IMR-90 (cell line): ENCODE measurements around the gene ADGRD2. TPM values are rescaled to one million over a fixed set of nuclear protein-coding genes. Genes with fewer than 3 reads are reported as not detected.

Source experiments
- ATAC-seq: fragments of 200-7000 bp; cut with Tn5 transposase; 2 replicates; pipeline ENCODE4 v1.9.1; 2020; ENCODE audit warnings: low read depth, mild to moderate bottlenecking, moderate library complexity
- BruUV-seq: library from RNA; stranded (reverse); fragments of 400-500 nt; replicated peaks from 2 replicates; lab custom pipeline; 2021; lab: Mats Ljungman, UMichigan
- CTCF ChIA-PET: fragments of 300-600 bp; formaldehyde crosslinking; extraction: SDS; loops from one replicate; lab custom pipeline; 2021; ENCODE audit warnings: antibody characterized with exemption; lab: Yijun Ruan, JAX
- POLR2A ChIA-PET: fragments of 300-600 bp; sonication (Branson Sonifier 250); formaldehyde crosslinking; loops from one replicate; lab custom pipeline; 2022; ENCODE audit warnings: antibody characterized with exemption; ENCODE audit not compliant: unreplicated experiment; lab: Charles Lee
- DNase-seq: peaks from one replicate; pipeline ENCODE4 v3.0.0; 2013
- H2AFZ ChIP-seq: replicated peaks from 2 replicates; pipeline ENCODE3; 2013; ENCODE audit warnings: low read length, mild to moderate bottlenecking; ENCODE audit not compliant: poor library complexity
- H2AK5ac ChIP-seq: 2 replicates; pipeline ENCODE4 v1.6.1; 2013; ENCODE audit warnings: low read depth, low read length, inconsistent platforms
- H2AK9ac ChIP-seq: replicated peaks from 2 replicates; pipeline ENCODE3; 2013; ENCODE audit warnings: mild to moderate bottlenecking, low read depth, low read length, moderate library complexity; ENCODE audit not compliant: poor library complexity
- H2BK120ac ChIP-seq: 2 replicates; pipeline ENCODE4 v1.6.1; 2013; ENCODE audit warnings: low read depth, low read length, inconsistent platforms
- H2BK15ac ChIP-seq: 3 replicates; pipeline ENCODE4 v1.6.1; 2013; ENCODE audit warnings: low read depth, low read length, inconsistent platforms
- H2BK20ac ChIP-seq: 2 replicates; pipeline ENCODE4 v1.6.1; 2013; ENCODE audit warnings: low read depth, mild to moderate bottlenecking, inconsistent platforms, low read length, moderate library complexity
- H2BK5ac ChIP-seq: 2 replicates; pipeline ENCODE4 v1.6.1; 2013; ENCODE audit warnings: mild to moderate bottlenecking, low read depth, low read length, inconsistent platforms; ENCODE audit not compliant: poor library complexity, severe bottlenecking
- H3K14ac ChIP-seq: replicated peaks from 2 replicates; pipeline ENCODE4 v1.6.1; 2013; ENCODE audit warnings: low read depth, low read length, inconsistent platforms
- H3K18ac ChIP-seq: 2 replicates; pipeline ENCODE4 v1.6.1; 2013; ENCODE audit warnings: low read depth, low read length, control low read depth
- H3K23ac ChIP-seq: 2 replicates; pipeline ENCODE4 v1.6.1; 2013; ENCODE audit warnings: low read depth, low read length, inconsistent platforms
- H3K27ac ChIP-seq: 2 replicates; pipeline ENCODE4 v1.5.1; 2013; ENCODE audit warnings: mild to moderate bottlenecking, control low read depth, low read length; ENCODE audit not compliant: insufficient read depth
- H3K27me3 ChIP-seq: 2 replicates; pipeline ENCODE4 v1.6.1; 2013; ENCODE audit warnings: low read length; ENCODE audit not compliant: control insufficient read depth, insufficient read depth
- H3K36me3 ChIP-seq: 2 replicates; pipeline ENCODE4 v1.6.1; 2013; ENCODE audit warnings: low read length, mixed read lengths; ENCODE audit not compliant: control insufficient read depth, insufficient read depth
- H3K4ac ChIP-seq: 2 replicates; pipeline ENCODE4 v1.6.1; 2013; ENCODE audit warnings: low read depth, low read length, inconsistent platforms
- H3K4me1 ChIP-seq: 2 replicates; pipeline ENCODE4 v1.6.1; 2013; ENCODE audit warnings: low read length, mixed read lengths; ENCODE audit not compliant: control insufficient read depth, insufficient read depth
- H3K4me2 ChIP-seq: 2 replicates; pipeline ENCODE4 v1.6.1; 2013; ENCODE audit warnings: low read depth, mild to moderate bottlenecking, control low read depth, low read length, moderate library complexity
- H3K4me3 ChIP-seq: 2 replicates; pipeline ENCODE4 v1.5.1; 2013; ENCODE audit warnings: low read depth, mild to moderate bottlenecking, control low read depth, low read length, moderate library complexity; ENCODE audit not compliant: insufficient read depth
- H3K56ac ChIP-seq: 2 replicates; pipeline ENCODE4 v1.6.1; 2013; ENCODE audit warnings: low read length, inconsistent platforms; ENCODE audit not compliant: insufficient read depth; ENCODE audit errors: extremely low read depth
- H3K79me1 ChIP-seq, 2 experiments: 2 replicates each; pipeline ENCODE4 v1.6.1; 2013; ENCODE audit warnings: low read length in 2 of 2, inconsistent platforms in 1 of 2, low read depth in 1 of 2
- H3K9ac ChIP-seq: 2 replicates; pipeline ENCODE4 v1.6.1; 2013; ENCODE audit warnings: low read depth, low read length, control low read depth
- H3K9me1 ChIP-seq: 2 replicates; pipeline ENCODE4 v1.6.1; 2013; ENCODE audit warnings: low read length, inconsistent platforms; ENCODE audit not compliant: insufficient read depth
- H3K9me3 ChIP-seq: 2 replicates; pipeline ENCODE4 v1.6.1; 2013; ENCODE audit warnings: low read length; ENCODE audit not compliant: control insufficient read depth, insufficient read depth
- H4K20me1 ChIP-seq: 2 replicates; pipeline ENCODE4 v1.6.1; 2013; ENCODE audit warnings: low read length, inconsistent platforms; ENCODE audit not compliant: insufficient read depth
- H4K5ac ChIP-seq: 2 replicates; pipeline ENCODE4 v1.6.1; 2013; ENCODE audit warnings: mild to moderate bottlenecking, low read depth, low read length, control low read depth
- H4K8ac ChIP-seq, 2 experiments: 2 replicates each; pipeline ENCODE4 v1.6.1; 2013; ENCODE audit warnings: low read depth in 2 of 2, low read length in 2 of 2, control low read depth in 1 of 2, inconsistent platforms in 1 of 2
- H4K91ac ChIP-seq: 2 replicates; pipeline ENCODE4 v1.6.1; 2013; ENCODE audit warnings: low read depth, low read length, inconsistent platforms; ENCODE audit not compliant: insufficient read depth
- BHLHE40 ChIP-seq: fragments of 150-350 bp; IDR thresholded peaks from 2 replicates; pipeline ENCODE4 v1.6.1; 2016; ENCODE audit warnings: mild to moderate bottlenecking, low read depth, low read length
- CEBPB ChIP-seq: IDR thresholded peaks from 2 replicates; pipeline ENCODE4 v1.6.1; 2012; ENCODE audit warnings: low read depth, low read length, improper control_type of control experiment
- CHD1 ChIP-seq: IDR thresholded peaks from 2 replicates; pipeline ENCODE4 v1.6.1; 2012; ENCODE audit warnings: low read depth, low read length, improper control_type of control experiment
- CTCF ChIP-seq: conservative IDR thresholded peaks from 2 replicates; pipeline ENCODE4 v1.5.1; 2012; ENCODE audit warnings: mild to moderate bottlenecking, low read depth, low read length, improper control_type of control experiment
- ELK1 ChIP-seq: fragments of 150-350 bp; IDR thresholded peaks from 2 replicates; pipeline ENCODE4 v1.6.1; 2016; ENCODE audit warnings: low read depth, mild to moderate bottlenecking, low read length, moderate library complexity, borderline replicate concordance
- FOS ChIP-seq: fragments of 150-350 bp; IDR thresholded peaks from 2 replicates; pipeline ENCODE4 v1.6.1; 2016; ENCODE audit warnings: low read depth, low read length
- MAZ ChIP-seq: IDR thresholded peaks from 2 replicates; pipeline ENCODE4 v1.6.1; 2012; ENCODE audit warnings: low read depth, mild to moderate bottlenecking, low read length, improper control_type of control experiment, moderate library complexity, borderline replicate concordance
- MXI1 ChIP-seq: IDR thresholded peaks from 2 replicates; pipeline ENCODE4 v1.6.1; 2012; ENCODE audit warnings: low read depth, mild to moderate bottlenecking, low read length, moderate library complexity, borderline replicate concordance
- NFE2L2 ChIP-seq: fragments of 150-350 bp; IDR thresholded peaks from 2 replicates; pipeline ENCODE4 v1.6.1; 2016; ENCODE audit warnings: low read depth, mild to moderate bottlenecking, low read length
- POLR2A ChIP-seq: IDR thresholded peaks from 2 replicates; pipeline ENCODE4 v1.6.1; 2012; ENCODE audit warnings: mild to moderate bottlenecking, low read depth, low read length
- RCOR1 ChIP-seq: IDR thresholded peaks from 2 replicates; pipeline ENCODE4 v1.6.1; 2012; ENCODE audit warnings: mild to moderate bottlenecking, low read length, improper control_type of control experiment; ENCODE audit not compliant: insufficient replicate concordance
- RFX5 ChIP-seq: IDR thresholded peaks from 2 replicates; pipeline ENCODE4 v1.8.0; 2012; ENCODE audit warnings: low read depth, mild to moderate bottlenecking, low read length, moderate library complexity
- SMC3 ChIP-seq: fragments of 150-350 bp; IDR thresholded peaks from 2 replicates; pipeline ENCODE4 v1.6.1; 2016; ENCODE audit warnings: low read depth, mild to moderate bottlenecking, antibody characterized with exemption, low read length, moderate library complexity
- USF2 ChIP-seq: fragments of 150-350 bp; IDR thresholded peaks from 2 replicates; pipeline ENCODE4 v1.6.1; 2017; ENCODE audit warnings: mild to moderate bottlenecking, antibody characterized with exemption, low read length, low read depth
- WGBS, 2 experiments: methylation state at CpG; one replicate each; pipeline versions ENCODE4 v1.1.5 to v1.1.7; 2013; ENCODE audit warnings: missing lambda C conversion rate in 2 of 2; ENCODE audit not compliant: insufficient read length in 1 of 2; ENCODE audit errors: extremely low coverage in 2 of 2; 5-methylcytosine and 5-hydroxymethylcytosine counted together
- dilution Hi-C: fragments of 300-500 bp; cut with HindIII; formaldehyde crosslinking; loops from one replicate; pipeline ENCODE4 v1.14.3; 2018; ENCODE audit warnings: low sequenced_read_pairs; ENCODE audit not compliant: unreplicated experiment
- in situ Hi-C: fragments of 300-500 bp; cut with MboI; formaldehyde crosslinking; loops from 3 replicates; pipeline ENCODE4 v1.14.3; 2019; ENCODE audit warnings: low sequenced_read_pairs, inconsistent platforms, mixed read lengths
- intact Hi-C: fragments of 100-400 bp; cut with micrococcal nuclease; formaldehyde crosslinking; loops from 2 replicates; pipeline ENCODE4 v1.10.0; 2022
- polyA plus RNA-seq, 3 experiments: library from polyadenylated mRNA; depleted of rRNA; stranded (reverse); fragments of >200 nt; gene quantifications; 2 replicates each; pipeline ENCODE4 v1.2.3, GENCODE V29; 2012; ENCODE audit warnings: low replicate concordance in 1 of 3
- total RNA-seq: library from RNA; depleted of rRNA; stranded (reverse); fragments of >200 nt; gene quantifications from 2 replicates; pipeline ENCODE4 v1.2.3, GENCODE V29; 2012

Gene ADGRD2
- total and polyA plus RNA-seq, 2 of the 4 experiments (the other 2 are of a cell fraction), result not detected

- DNase-seq (no peak), ATAC-seq (no peak)
- dilution Hi-C loops, result no loop called here
- Histone ChIP-seq H3K79me1 (no peaks in the 10 kb centered on the region), H2AFZ (peak overlapping the region; percentile 27), H2AK5ac (no peak overlapping the region), H3K9me1 (no peaks in the 10 kb centered on the region), H3K9ac (no peak overlapping the region), H3K14ac (no peak overlapping the region), H3K4me2 (no peak overlapping the region), H2BK15ac (no peak overlapping the region), H3K23ac (no peak overlapping the region), H3K27me3 (peaks cover 49% of the 10 kb centered on the region), H4K20me1 (no peaks in the 10 kb centered on the region), H4K91ac (no peak overlapping the region), H3K18ac (no peak overlapping the region), H3K4me1 (no peaks in the 10 kb centered on the region; the same call in 1 of the 2 replicates), H3K27ac (no peak overlapping the region), H3K4ac (no peak overlapping the region), H2BK5ac (no peak overlapping the region), H2BK120ac (no peak overlapping the region), H3K36me3 (no peaks in the 10 kb centered on the region), H4K8ac (no peak overlapping the region), H2AK9ac (no peak overlapping the region), H3K4me3 (no peak overlapping the region), H3K9me3 (no peaks in the 10 kb centered on the region), H4K5ac (no peak overlapping the region), H2BK20ac (no peak overlapping the region), H3K56ac (no peak overlapping the region)
- ChIA-PET CTCF (no interaction called here), POLR2A (no interaction called here)
- BruUV-seq, result no TSS peak
- WGBS, 2 experiments, result 77 to 92% methylated on average over 1 to 3 of the region's 23 CpGs
- no peak for TF ChIP-seq CHD1
- no peak for TF ChIP-seq ELK1
- TF ChIP-seq RCOR1, result no peak
- TF ChIP-seq POLR2A, result no peak
- TF ChIP-seq NFE2L2, result no peak
- TF ChIP-seq USF2, result no peak
- TF ChIP-seq FOS, result no peak
- no peak for TF ChIP-seq SMC3
- TF ChIP-seq CEBPB, result no peak
- TF ChIP-seq CTCF, result no peak
- TF ChIP-seq RFX5, result no peak
- no peak for TF ChIP-seq BHLHE40
- TF ChIP-seq MXI1, result no peak
- TF ChIP-seq MAZ, result no peak
- intact Hi-C loops, result no loop called here
- in situ Hi-C loops, result no loop called here
These were observed 61.9 kb downstream of the ADGRD2 start for GRCh38 chr9:124511891-124512805.
